Body of pancreas (tissue), 4 donors: Measurements from ENCODE around the gene PDZD7. TPM values are rescaled to one million over a fixed set of nuclear protein-coding genes. Genes with fewer than 3 reads are reported as not detected.

Experiments
- ATAC-seq: fragments of 150-250 bp; one replicate; pipeline ENCODE4 v1.9.1; 2016
- DNase-seq, 4 donors: peaks; one replicate each; pipeline ENCODE4 v3.0.0-alpha.2; 2019
- H3K27ac ChIP-seq, 4 donors: fragments of 200-600 bp; sonication (generic); 1 replicate in 3 of 4; 2 replicates in 1 of 4; pipeline versions ENCODE4 v1.5.1 to v1.6.1; 2016 to 2019; ENCODE audit warnings: mild to moderate bottlenecking in 1 of 4, mixed read lengths in 1 of 4, moderate library complexity in 1 of 4
- H3K27me3 ChIP-seq, 2 donors: fragments of 200-600 bp; sonication (generic); one replicate each; pipeline ENCODE4 v1.6.0; 2016; ENCODE audit warnings: mild to moderate bottlenecking in 1 of 2
- H3K36me3 ChIP-seq, 2 donors: fragments of 200-600 bp; sonication (generic); replicated peaks in 1 of 2; 2 replicates each; pipeline ENCODE4 v1.5.1; 2016; ENCODE audit warnings: low read depth in 2 of 2; ENCODE audit not compliant: insufficient read depth in 1 of 2
- H3K4me1 ChIP-seq: fragments of 200-600 bp; sonication (generic); one replicate; pipeline ENCODE4 v1.6.0; 2016
- H3K4me3 ChIP-seq, 2 donors: fragments of 200-600 bp; sonication (generic); 1 replicate in 1 of 2; 2 replicates in 1 of 2; pipeline ENCODE4 v1.5.1; 2016 to 2019
- H3K9me3 ChIP-seq, 3 donors: fragments of 200-600 bp; sonication (generic); 1 replicate in 2 of 3; 2 replicates in 1 of 3; pipeline ENCODE4 v1.5.1; 2016
- POLR2A ChIP-seq, 3 donors: fragments of 450-650 bp; IDR thresholded peaks; one replicate each; pipeline ENCODE4 v1.6.1; 2016; ENCODE audit warnings: antibody characterized with exemption in 3 of 3, mild to moderate bottlenecking in 2 of 3
- WGBS, 2 donors: methylation state at CpG; one replicate each; pipeline ENCODE4 v1.1.5; 2017; 5-methylcytosine and 5-hydroxymethylcytosine counted together
- intact Hi-C: fragments of 100-400 bp; cut with DNase I; formaldehyde crosslinking; loops from one replicate; pipeline ENCODE4 v1.15.1; 2023
- total RNA-seq, 2 donors: library from RNA; depleted of rRNA; stranded (reverse); fragments of >200 nt; gene quantifications; one replicate each; pipeline ENCODE4 v1.1.0, GENCODE V29; 2016
- TF ChIP-seq, protein P1 (sequence below), 7 experiments: fragments of 450-650 bp in 4 of 7; fragments of 200-600 bp in 3 of 7; sonication (generic) in 3 of 7; IDR thresholded peaks; one replicate each; pipeline ENCODE4 v1.5.1; 2016 to 2019; ENCODE audit warnings: antibody characterized with exemption in 7 of 7

Gene PDZD7
- total RNA-seq, 2 donors from 2014 or later, result 0.52 to 0.66 TPM

DNA sequence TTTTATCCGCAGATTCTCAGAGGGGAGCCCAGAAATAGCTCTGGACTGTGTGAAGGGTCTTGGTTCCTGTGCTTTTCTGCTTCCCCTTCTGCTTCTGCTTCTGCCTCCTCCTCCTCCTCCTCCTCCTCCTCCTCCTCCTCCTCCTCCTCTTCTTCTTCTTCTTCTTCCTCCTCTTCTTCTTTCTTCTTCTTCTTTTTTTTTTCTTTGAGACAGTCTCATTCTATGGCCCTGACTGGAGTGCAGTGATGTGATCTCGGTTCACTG is 11.6 kb downstream of the PDZD7 start:
- TF ChIP-seq, protein P1, sequence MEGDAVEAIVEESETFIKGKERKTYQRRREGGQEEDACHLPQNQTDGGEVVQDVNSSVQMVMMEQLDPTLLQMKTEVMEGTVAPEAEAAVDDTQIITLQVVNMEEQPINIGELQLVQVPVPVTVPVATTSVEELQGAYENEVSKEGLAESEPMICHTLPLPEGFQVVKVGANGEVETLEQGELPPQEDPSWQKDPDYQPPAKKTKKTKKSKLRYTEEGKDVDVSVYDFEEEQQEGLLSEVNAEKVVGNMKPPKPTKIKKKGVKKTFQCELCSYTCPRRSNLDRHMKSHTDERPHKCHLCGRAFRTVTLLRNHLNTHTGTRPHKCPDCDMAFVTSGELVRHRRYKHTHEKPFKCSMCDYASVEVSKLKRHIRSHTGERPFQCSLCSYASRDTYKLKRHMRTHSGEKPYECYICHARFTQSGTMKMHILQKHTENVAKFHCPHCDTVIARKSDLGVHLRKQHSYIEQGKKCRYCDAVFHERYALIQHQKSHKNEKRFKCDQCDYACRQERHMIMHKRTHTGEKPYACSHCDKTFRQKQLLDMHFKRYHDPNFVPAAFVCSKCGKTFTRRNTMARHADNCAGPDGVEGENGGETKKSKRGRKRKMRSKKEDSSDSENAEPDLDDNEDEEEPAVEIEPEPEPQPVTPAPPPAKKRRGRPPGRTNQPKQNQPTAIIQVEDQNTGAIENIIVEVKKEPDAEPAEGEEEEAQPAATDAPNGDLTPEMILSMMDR (IDR thresholded peaks at IDR 0.05), result no peak
- no peak for TF ChIP-seq POLR2A (IDR thresholded peaks at IDR 0.05)
- no peaks in the 10 kb centered on the region for H3K27me3 ChIP-seq
- 44 to 47% methylated on average over 2 of the region's 2 CpGs for WGBS, 2 donors
- no peak overlapping the region for H3K4me3 ChIP-seq
- H3K4me1 ChIP-seq, result no peaks in the 10 kb centered on the region
- DNase-seq (no peak), ATAC-seq (no peak)
- intact Hi-C loops, result no loop called here
- H3K9me3 ChIP-seq, result no peaks in the 10 kb centered on the region
- H3K27ac ChIP-seq, result no peak overlapping the region
- no peaks in the 10 kb centered on the region for H3K36me3 ChIP-seq

DNA sequence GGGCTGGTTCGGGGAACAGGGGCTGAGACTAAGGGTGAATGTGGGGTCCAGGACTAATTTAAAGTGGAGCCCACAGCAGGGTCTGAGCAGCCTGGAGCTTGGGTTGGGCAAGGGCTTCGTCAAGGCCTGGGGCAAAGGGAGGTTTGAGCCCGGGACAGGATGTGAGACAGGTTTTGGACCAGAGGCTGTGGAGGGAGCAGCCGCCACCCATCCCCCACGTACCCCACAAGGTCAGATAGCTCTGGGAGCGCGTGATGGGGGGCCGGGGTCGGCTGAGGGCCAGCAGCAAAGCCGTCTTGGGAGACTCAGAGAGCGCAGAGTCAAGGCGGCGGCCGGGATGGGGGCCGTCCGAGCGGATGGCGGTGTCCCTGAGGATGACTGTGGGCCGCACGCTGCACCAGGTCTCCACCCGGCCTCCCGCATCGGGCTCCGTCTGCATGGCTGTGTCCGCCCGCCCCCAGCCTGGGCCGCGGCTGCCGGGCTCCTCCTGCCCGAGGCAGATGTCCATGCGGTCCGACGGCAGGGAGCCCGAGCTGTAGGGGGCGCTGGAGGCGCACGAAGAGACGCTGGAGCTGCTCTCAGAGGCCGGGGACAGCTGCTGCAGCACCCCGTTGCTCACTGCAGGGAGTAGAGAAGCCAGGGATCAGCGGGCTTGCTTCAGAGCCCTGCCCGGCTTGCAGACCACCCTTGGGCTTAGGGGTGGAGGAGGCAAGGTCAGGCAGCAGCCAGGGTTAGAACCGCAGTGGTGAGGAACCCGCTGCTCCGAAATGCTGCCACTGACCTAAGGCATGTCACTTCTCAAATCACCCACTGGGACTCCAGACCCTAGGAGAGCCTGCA is 12.1 kb downstream of the PDZD7 start:
- ATAC-seq (peak; percentile 81), DNase-seq (peak; percentile 87 to 90 (median 88))
- Histone ChIP-seq H3K4me1 (no peaks in the 10 kb centered on the region), H3K36me3 (no peaks in the 10 kb centered on the region), H3K9me3 (no peaks in the 10 kb centered on the region), H3K27me3 (no peaks in the 10 kb centered on the region), H3K4me3 (no peak overlapping the region), H3K27ac (no peak overlapping the region)
- no peak for TF ChIP-seq POLR2A (IDR thresholded peaks at IDR 0.05)
- TF ChIP-seq, protein P1 (IDR thresholded peaks at IDR 0.05), result peak; percentile 67 to 74 (median 69)
- intact Hi-C loops, result no loop called here
- 14 to 40% methylated on average over 11 to 37 of the region's 45 CpGs for WGBS, 2 donors

GRCh38 chr10:101018118-101018599 is 12.8 kb downstream of the PDZD7 start:
- Histone ChIP-seq H3K9me3 (no peaks in the 10 kb centered on the region), H3K36me3 (no peaks in the 10 kb centered on the region), H3K4me3 (no peak overlapping the region), H3K27me3 (no peaks in the 10 kb centered on the region), H3K4me1 (peaks cover 3% of the 10 kb centered on the region), H3K27ac (no peak overlapping the region)
- TF ChIP-seq POLR2A (IDR thresholded peaks at IDR 0.05), result no peak
- TF ChIP-seq, protein P1 (IDR thresholded peaks at IDR 0.05), result no peak
- intact Hi-C loops, result no loop called here
- ATAC-seq, result no peak
- WGBS, 2 donors, result 56 to 57% methylated on average over 19 to 20 of the region's 20 CpGs
- DNase-seq, result no peak

DNA sequence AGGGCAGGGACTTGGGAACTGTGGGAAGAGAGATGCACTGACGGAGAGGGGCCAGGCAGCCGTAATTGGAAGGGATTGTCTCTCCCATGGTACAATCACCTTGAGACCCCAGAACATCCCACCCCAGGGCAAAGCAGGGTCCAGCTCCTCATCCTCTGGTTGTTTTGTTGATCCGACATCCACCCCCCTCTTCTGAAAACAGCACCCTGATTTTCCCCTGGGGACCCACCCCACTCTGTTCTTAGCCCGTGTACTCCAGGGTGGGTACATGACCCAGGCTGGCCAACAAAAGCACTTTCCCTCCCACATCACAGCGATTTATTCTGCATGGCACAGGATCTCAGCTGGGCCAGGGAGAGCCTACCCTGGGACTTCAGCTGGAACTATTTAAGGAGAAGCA is 14.1 kb downstream of the PDZD7 start:
- no peak for ATAC-seq
- intact Hi-C loops, result no loop called here
- TF ChIP-seq, protein P1 (IDR thresholded peaks at IDR 0.05), result no peak
- no peak for TF ChIP-seq POLR2A (IDR thresholded peaks at IDR 0.05)
- no peak for DNase-seq
- no peaks in the 10 kb centered on the region for H3K27me3 ChIP-seq
- no peak overlapping the region for H3K4me3 ChIP-seq
- WGBS, 2 donors, result 61 to 63% methylated on average over 5 of the region's 5 CpGs
- H3K36me3 ChIP-seq, result no peaks in the 10 kb centered on the region
- no peak overlapping the region for H3K27ac ChIP-seq
- H3K9me3 ChIP-seq, result no peaks in the 10 kb centered on the region
- peaks cover 13% of the 10 kb centered on the region for H3K4me1 ChIP-seq

GRCh38 chr10:101015582-101015973 is 15.4 kb downstream of the PDZD7 start:
- Histone ChIP-seq H3K36me3 (no peaks in the 10 kb centered on the region), H3K4me1 (peaks cover 13% of the 10 kb centered on the region), H3K9me3 (no peaks in the 10 kb centered on the region), H3K27ac (no peak overlapping the region), H3K27me3 (no peaks in the 10 kb centered on the region), H3K4me3 (no peak overlapping the region)
- TF ChIP-seq POLR2A (IDR thresholded peaks at IDR 0.05), result no peak
- TF ChIP-seq, protein P1 (IDR thresholded peaks at IDR 0.05), result no peak
- 69% methylated on average over 8 of the region's 8 CpGs; no CpG with 5 or more reads in 1 of the 2 donors for WGBS, 2 donors
- DNase-seq, result no peak
- intact Hi-C loops, result no loop called here
- no peak for ATAC-seq
